Measurements from ENCODE around the gene CEP250.

DNA sequence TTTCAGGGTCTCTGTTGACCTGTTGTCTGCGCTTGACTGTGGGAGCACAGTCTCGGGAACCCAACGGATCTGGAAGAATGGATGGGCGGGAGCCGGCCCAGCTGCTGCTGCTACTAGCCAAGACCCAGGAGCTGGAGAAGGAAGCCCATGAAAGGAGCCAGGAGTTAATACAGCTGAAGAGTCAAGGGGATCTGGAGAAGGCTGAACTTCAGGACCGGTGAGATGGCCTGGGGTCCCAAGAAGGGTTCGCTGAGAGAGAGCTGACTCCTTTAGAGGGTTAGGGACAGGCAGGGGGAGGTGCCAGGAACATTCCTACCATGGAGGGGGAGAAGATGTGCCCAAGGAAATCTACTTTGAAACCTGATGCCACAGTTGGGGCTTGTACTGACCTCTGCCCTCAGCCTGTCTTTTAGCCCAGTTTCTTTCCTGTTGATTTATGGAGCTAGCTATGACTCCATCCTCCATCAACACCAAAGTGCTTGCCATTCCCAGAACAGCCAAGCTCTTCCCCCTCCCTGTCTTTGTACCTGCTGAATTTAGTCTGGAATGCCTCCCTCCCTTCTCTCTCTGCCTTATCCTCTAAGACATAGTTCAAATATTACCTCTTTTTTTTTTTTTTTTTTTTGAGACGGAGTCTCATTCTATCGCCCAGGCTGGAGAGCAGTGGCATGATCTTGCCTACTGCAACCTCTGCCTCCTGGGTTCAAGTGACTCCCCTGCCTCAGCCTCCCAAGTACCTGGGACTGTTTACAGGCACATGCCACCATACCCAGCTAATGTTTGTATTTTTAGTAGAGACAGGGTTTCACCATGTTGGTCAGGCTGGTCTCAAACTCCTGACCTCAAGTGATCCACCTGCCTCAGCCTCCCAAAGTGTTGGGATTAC is 12.2 kb downstream of the CEP250 start:
- TF ChIP-seq, protein P1, sequence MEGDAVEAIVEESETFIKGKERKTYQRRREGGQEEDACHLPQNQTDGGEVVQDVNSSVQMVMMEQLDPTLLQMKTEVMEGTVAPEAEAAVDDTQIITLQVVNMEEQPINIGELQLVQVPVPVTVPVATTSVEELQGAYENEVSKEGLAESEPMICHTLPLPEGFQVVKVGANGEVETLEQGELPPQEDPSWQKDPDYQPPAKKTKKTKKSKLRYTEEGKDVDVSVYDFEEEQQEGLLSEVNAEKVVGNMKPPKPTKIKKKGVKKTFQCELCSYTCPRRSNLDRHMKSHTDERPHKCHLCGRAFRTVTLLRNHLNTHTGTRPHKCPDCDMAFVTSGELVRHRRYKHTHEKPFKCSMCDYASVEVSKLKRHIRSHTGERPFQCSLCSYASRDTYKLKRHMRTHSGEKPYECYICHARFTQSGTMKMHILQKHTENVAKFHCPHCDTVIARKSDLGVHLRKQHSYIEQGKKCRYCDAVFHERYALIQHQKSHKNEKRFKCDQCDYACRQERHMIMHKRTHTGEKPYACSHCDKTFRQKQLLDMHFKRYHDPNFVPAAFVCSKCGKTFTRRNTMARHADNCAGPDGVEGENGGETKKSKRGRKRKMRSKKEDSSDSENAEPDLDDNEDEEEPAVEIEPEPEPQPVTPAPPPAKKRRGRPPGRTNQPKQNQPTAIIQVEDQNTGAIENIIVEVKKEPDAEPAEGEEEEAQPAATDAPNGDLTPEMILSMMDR (conservative IDR thresholded peaks at IDR 0.05; ENCODE audit: low read depth, low read length): no peak
- no peak for TF ChIP-seq EZH2 (IDR thresholded peaks at IDR 0.05; ENCODE audit: borderline replicate concordance, low read depth, low read length, poor library complexity, severe bottlenecking)

Measured in A673 (cell line).